Caki2 (cell line): ENCODE data around the gene SYNJ1. TPM values are rescaled to one million over a fixed set of nuclear protein-coding genes. Genes with fewer than 3 reads are reported as not detected.
"Not testable (repeated sequence)": the region's sequence is repeated elsewhere in the genome, so short reads cannot be mapped to it uniquely, and the experiment has no call there.

Experiments used
- DNase-seq: peaks from one replicate; pipeline ENCODE4 v3.0.0-alpha.2; 2015; ENCODE audit warnings: low read depth
- in situ Hi-C: cut with HindIII; loops from 2 replicates; pipeline ENCODE4 v1.10.0; 2016; ENCODE audit warnings: low sequenced_read_pairs, low pct_unique_long_range_greater_than_20kb, mixed read lengths
- total RNA-seq: library from RNA; depleted of rRNA; stranded (reverse); fragments of >200 nt; shearing (Covaris generic); gene quantifications from 2 replicates; pipeline ENCODE4 v1.2.3, GENCODE V29; 2014; ENCODE audit warnings: low replicate concordance

The SYNJ1 gene
- total RNA-seq, 1 experiment from 2014 or later = 1.6 TPM

DNA sequence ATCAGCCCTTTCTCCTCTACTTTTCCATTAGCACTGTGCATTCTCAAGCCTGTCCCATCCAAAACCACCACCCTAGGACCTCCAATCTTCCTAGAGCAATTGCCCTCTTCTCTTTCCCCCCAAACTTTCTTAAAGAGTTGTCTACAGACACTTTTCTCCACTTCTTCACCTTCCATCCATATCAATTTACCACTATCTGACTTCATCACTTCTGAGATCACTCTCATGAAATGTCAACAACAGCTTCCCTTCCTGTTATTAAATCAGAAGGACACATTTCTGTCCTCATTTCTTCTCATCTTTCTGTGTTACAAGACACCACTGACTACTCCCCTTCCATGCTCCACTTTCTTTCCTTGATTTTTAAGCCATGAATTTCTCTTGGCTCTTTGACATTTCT is 79.6 kb downstream of the SYNJ1 start:
- no peak for DNase-seq

DNA sequence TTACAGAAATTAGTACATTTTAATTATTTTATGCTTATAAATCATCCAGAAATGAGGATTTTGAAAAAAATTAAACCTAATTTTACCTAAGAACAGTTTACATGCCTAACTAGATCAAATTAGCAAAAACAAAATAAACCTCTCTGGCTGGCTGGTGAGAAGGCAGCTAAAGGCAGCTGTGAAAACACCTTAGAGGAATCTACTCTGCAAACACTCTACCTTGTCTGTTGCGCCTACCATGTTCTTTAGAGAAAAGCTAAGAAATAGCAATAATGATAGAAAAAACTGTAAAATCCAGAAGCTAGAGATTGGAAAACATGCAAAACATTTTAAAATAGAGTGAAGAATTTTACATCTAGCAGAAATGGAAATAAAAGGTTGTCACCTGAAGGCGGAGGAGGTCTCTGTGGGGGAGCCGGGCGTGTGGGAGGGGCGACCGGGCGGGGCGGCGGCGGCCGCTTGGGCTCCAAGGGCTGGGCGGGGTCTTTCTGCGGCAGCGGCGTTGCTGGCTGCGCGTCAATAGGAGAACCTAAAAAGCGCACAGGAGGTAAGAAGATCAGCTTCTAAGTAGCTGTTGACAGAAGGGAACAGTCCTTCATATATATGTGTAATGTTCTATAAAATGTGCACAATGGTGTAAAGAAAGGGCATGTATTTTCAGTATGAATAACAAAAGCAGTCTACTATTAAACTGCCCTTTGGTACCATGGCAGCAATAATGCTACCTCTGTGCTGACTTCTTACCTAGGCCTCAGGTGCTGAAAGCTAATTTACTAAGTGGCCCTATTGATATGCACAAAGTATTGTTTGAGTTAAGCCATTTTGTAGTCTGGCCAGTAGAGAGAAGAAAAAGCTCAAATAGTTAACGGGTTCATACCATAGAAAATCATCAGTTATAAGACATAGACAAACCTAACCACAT is 82.3 kb downstream of the SYNJ1 start:
- no peak for DNase-seq
- in situ Hi-C loops = no loop called here

More for the DNA sequence above, 79.6 kb downstream of the SYNJ1 start:
- in situ Hi-C loops = no loop called here

DNA sequence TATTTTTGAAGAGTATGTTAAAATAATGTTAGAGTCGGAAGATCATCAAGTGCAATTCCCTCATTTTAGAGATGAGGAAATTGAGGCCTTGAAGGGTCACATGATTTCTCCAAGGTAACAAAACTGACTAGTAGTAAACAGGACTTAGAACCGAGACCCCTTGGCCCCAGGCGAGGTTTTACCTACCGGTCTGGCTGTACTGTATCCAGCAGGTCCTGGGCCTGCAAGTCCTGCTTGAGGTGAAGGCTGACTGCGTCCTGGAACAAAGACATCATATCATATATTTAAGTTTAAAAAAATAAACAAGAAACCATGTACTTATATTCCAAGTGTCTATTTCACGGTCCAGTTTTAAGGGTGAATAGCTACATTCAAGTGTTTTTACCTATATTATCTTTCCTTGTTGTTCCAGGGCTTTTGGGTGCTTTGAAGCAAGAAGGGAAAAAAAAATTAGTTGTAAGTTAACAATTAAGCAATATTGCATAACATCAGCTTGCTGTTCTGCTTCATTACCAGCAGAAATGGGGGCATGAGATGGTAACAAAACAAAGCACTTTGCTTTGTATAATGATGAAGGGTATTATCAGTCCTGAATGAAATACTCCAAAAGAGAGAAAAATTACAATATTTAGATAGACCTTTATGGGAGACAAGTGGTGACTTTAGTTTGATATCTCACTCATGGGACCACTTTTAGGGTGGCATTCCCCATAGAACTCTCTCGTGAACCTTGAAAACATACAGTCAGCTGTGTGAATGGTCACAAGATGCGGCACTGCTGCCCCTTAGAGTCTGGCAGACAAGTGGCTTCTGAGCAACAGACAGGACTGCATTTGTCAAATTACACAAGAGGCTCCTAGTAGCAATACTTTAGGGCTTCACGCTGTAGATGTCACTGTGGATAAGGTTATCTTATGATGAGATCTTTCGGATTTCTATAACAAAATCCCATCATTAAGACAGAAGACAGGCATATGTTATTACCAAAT is 85.8 kb downstream of the SYNJ1 start:
- in situ Hi-C loops = no loop called here
- peak; percentile 53 for DNase-seq

DNA sequence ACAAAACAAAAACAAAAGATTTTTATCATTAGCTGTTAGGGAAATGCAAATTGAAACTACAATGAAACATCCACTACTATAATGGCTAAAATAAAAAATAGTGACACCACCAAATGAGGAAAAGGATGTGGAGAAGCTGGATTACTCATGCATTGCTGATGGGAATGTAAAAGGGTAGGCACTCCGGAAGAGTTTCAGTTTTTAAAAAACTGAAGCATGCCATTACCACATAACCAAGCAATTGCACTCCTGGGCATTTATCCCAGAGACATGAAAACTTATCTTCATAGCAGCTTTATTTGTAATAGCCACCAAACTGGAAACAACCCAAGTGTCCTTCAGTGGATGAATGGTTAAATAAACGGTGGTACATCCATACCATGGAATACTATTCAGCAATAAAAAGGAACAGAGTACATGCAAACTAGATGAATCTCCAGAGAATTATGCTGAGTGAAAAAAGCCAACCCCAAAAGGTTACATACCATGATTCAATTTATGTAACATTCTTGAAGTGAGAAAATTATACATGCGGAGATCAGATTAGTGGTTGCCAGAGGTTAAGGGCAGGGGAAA is 101.1 kb downstream of the SYNJ1 start:
- in situ Hi-C loops = no loop called here
- no peak for DNase-seq

DNA sequence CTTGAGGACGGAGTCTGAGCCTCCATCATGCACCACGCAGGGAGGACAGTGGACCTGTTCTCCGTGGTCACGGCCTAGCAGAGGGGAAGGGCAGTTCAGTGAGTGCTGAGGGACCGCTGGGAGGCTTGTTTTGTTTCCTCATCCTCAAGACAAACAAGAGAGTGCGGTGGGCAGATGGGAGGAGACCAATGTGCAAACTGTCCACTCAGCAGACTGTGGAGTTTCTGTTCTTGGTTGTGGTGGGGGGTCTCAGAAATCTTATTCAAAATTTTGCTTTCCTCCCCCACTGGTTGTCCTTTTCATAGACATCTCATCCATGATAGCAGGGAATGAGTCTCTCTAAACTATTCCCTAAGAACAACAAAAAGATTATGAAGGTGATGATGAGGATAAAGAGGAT is 109.6 kb downstream of the SYNJ1 start:
- in situ Hi-C loops, DNase-seq: not testable (repeated sequence)

DNA sequence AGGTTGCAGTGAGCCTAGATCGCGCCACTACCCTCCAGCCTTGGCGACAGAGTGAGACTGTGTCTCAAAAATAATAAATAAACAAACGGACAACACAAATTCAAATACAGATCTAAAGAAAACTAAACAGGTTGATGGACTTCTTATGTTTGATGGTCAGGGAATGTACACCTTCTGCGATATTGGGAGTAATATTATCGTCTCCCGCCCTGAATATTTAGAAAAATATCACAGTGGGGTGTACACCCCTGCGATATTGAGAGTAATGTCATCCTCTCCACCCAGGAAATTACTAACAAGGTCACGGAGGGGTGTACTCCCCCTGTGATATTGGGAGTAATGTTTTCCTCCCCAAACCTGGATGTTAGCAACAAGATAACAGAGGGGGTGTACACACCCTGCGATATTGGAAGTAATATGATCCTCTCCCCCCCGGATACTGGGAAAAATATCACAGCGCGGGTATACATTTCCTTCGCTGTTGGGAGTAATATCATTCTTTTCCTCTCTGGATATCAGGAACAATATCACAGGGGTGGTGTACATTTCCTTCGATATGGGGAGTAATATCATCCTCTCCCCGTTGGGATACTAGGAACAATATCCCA is 114.3 kb downstream of the SYNJ1 start:
- in situ Hi-C loops = no loop called here
- DNase-seq = no peak

DNA sequence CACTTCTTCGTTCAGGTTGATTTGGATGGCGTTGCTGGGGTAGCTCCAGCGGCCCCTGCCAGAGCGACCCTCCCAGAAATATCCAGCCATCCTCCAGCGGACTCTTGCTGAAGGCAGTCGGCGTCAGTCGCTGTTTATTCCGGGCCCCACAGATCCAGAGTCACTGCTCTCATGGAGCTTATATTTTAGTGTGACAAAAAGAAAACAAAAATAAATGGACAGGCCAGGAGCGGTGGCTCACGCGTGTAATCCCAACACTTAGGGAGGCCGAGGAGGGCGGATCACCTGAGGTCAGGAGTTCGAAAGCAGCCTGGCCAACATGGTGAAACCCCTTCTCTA is 114.8 kb downstream of the SYNJ1 start:
- DNase-seq = no peak
- in situ Hi-C loops = no loop called here

DNA sequence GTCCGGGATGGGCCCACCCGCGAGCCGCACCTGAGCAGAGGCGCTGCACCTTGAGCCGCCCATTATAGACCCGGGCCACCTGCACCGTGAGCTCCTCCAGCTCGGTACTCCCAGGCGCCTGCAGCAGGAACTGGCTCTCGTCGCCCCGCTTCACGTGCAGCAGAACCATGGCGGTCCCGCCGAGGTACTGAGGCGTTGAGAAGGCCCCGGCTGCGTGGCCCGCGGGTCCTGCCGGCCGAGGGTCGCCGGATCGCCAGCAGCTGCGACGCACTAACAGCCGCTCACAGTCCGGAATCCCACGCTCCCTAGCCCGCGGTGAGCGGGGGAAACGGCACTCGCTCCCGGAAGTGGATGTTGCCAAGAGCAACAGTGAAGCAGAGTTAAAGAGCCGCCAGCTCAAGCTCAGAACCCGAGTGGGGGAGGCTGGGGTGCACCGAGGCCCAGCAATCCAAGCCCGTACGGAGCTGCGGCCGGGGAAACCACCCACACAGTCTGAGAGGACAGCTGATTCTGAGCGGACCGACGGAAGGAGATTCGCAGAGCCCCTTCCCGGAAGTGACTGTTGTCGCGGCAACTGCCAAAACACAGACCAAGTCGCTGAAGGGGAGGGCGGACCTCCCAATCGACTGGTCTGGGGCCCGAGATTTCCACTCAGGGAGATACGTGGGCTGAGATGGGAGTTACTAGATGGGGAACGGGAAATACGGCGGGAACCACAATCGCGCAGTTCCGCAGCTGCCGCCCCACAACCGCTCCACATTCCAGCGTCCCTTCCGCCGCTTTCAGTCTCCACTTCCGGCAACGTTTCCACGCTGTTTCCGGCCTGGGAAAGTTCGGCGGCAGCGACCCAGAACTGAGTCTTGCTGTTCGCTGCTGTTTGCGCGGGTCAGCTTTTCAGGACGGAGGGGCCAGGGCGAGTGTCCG is 115.5 kb downstream of the SYNJ1 start, which contains the start of gene CFAP298:
TSS of gene CFAP298 (minus strand) at position 303 of the 924 bp plus-strand sequence. CDS start at position 169, 134 bp downstream.
- peak; percentile 92 for DNase-seq
- in situ Hi-C loops = no loop called here

DNA sequence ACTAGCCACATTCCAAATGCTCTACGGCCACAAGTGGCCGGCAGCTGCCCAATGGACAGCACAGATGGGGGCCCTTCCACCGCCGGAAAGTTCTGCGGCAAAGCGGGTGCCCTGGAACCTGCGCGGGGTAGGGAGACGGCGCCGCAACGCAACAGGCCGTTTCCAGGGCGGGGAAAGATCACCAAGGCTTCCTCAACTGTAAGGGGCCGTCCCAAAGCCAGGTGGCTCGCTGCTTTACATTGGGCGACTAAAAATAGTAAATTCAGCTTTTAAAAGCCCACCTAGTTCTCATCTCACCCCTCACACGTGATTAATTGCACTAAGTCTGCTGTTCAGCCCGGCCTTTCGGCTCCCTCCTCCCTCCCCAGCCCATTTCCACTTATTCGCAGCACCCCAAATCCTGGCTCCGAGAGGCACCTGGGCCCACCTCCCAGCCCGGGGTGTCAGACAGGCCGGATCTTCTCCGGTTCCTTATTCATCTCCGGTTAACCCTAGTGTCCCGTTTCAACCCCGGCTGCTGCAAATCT is 116.3 kb downstream of the SYNJ1 start:
- DNase-seq = peak; percentile 10
- in situ Hi-C loops = no loop called here

DNA sequence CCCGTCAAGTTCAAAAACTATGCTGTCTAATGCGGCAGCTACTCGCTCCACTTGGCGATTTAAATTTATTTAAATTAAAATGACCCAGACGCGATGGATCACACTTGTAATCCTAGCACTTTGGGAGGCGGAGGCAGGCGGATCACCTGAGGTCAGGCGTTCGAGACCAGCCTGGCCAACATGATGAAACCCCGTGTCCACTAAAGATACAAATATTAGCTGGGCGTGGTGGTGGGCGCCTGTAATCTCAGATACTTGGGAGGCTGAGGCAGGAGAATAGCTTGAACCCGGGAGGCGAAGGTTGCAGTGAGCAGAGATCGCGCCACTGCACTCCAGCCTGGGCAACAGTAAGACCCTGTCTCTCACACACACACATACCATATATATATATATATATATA is 116.9 kb downstream of the SYNJ1 start:
- in situ Hi-C loops = not testable (repeated sequence)

DNA sequence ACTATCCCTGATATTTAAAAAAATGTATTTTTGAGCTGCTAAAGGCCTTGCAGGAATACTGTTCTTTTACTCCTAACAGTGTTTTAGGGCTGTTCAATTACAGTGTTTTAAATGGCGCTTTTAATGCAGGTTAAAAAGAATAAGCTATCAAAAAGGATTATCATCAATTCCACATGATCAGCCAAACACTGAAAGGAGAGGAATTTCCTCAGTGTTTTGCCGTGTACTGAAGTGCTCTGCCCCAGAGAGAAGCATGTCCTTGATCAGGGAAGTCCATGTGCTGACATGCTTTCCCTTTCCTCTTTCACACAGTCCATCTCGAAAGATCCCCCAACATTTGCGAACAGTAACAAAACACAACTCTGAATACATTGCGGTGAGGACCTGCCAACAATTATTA is 119.0 kb downstream of the SYNJ1 start:
- in situ Hi-C loops = no loop called here
- no peak for DNase-seq

More for the DNA sequence above, 116.9 kb downstream of the SYNJ1 start:
- DNase-seq = not testable (repeated sequence)

DNA sequence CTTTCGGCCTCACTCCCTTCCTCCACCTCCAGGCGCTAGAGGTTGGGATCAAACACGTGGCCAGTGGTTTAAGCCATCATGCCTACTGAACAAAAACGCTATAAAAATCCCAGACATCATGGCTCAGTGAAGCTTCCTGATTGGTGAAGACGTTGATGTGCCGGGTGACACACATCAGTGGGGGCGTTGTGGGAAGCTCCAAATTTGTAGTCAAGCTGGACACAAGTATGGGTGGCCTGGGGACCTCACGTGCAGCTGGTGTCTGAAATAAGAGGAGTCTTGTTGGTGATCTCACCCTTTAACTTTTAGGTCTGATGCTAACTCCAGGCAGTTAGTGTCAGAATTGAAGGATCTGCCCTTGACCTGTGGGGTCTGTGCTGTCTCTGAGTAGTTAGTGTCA is 122.3 kb downstream of the SYNJ1 start:
- in situ Hi-C loops = no loop called here
- DNase-seq = no peak

DNA sequence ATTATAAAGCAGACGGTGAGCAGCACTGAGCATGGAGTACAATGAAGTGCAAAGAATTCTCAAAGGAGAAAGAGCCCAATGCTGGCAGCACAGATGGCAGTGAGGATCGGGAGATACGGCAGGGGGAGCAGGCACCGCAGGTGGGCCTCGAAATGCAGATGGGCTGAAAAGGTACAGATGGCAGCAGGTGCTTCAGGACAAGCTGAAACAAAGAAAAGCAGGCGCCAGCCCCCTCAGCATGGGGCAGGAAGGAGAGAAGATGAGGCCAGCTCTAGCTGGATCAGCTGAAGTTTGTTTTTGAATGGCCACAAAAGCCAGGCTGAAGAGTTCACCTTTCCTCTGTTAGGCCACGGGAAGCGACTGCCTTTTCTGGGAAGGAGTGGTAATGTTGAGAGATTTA is 123.3 kb downstream of the SYNJ1 start:
- DNase-seq = no peak
- in situ Hi-C loops = no loop called here

DNA sequence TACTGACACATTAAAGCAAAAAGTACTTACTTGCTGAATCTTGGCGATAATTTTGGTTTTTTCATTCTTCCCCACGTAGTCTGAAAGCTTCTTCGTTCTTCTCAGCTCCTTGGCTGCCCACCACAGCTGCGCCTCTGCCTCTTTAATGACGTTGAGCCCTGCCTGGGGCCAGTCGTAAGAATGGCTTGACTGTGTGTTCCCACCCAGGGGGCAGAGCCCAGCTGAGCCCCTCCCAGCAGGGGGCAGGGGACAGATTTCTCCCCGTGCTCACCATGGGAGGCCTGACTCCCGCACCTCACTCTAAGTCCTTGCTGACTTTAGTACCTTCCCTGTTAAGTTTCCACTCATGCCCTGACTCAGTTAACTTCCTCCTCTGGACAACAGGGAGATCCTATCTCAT is 124.7 kb downstream of the SYNJ1 start:
- in situ Hi-C loops = no loop called here
- no peak for DNase-seq

DNA sequence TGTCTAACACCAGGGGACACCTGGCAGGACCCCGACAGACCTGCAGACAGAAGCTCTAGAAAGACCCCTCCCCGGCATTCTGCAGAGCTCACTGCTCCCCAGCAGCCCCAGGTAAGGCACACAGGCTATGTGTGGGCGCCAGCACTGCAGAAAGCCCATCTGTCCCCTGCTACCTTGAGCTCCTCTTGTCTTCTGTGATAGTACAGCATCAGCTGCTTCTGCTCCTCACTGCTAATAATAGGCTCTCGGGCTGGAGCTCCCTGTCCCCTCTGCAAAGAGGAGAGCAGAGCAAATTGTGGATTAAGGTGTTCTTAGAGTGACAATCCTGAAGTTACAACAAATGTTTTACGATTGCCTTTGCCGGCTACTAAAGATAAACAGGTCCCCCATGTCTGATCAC is 125.7 kb downstream of the SYNJ1 start:
- in situ Hi-C loops = no loop called here
- DNase-seq = no peak

DNA sequence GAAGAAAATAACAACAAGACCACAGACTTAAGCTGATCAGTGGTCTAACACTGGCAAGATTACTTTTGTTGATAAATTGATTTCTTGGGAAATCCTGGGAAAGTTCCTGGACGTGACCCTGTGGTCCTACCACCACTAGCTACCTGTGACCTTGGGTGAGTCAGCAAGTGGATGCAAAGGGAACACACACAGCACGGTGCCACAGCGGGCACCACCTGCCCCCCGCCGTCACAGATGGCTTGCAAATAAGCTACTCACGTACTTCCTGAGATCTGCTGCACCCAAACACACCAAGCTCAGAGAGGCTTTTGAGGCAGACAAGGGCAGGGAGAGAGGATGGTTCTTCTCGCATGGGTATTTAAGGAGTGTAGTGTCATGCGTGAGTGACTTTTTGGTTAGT is 128.3 kb downstream of the SYNJ1 start:
- in situ Hi-C loops = no loop called here
- DNase-seq = peak; percentile 23

DNA sequence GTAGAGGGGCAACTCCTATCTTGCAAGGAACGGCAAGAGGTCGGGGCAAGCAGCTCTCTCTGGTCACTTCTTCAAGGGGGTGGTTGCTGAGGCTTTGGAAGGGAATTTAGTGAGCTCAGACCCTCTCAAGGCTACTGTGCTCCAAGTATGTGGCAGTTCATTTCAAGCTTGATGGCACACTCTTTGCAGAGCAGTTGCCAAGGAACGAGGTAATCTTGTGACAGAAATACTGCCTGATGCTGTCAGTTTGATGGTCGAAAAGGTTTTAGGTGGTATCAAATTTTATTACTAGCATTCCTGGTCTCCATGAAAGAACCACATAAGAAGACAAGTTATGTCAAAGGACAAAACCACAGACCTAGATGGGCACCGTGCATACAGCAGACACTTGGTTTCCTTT is 128.7 kb downstream of the SYNJ1 start:
- in situ Hi-C loops = no loop called here
- DNase-seq = peak; percentile 25
